HepG2 (cell line): ENCODE measurements around the gene ALDH3B1. TPM values are rescaled to one million over a fixed set of nuclear protein-coding genes. Genes with fewer than 3 reads are reported as not detected.

ENCODE experiments used
- ELF4 ChIP-seq: sonication (generic); formaldehyde crosslinking; IDR thresholded peaks from 2 replicates; pipeline ENCODE4 v1.5.0; 2020; ENCODE audit warnings: missing genetic modification reagents, mild to moderate bottlenecking, moderate library complexity, borderline replicate concordance
- GTF2F1 ChIP-seq: fragments of 150-350 bp; IDR thresholded peaks from 2 replicates; pipeline ENCODE4 v1.6.1; 2014; ENCODE audit warnings: low read length
- HBP1 ChIP-seq: IDR thresholded peaks from 2 replicates; pipeline ENCODE4 v1.6.1; 2016; ENCODE audit warnings: low read depth, control low read depth
- IKZF1 ChIP-seq: fragments of 450-650 bp; IDR thresholded peaks from 2 replicates; pipeline ENCODE4 v1.7.1; 2016
- KDM5B ChIP-seq: sonication (generic); formaldehyde crosslinking; IDR thresholded peaks from 2 replicates; pipeline ENCODE4 v1.4.0; 2020; ENCODE audit warnings: missing genetic modification reagents, mild to moderate bottlenecking, borderline replicate concordance
- PRDM15 ChIP-seq: sonication (generic); formaldehyde crosslinking; IDR thresholded peaks from 2 replicates; pipeline ENCODE4 v1.4.0; 2020; ENCODE audit warnings: missing genetic modification reagents
- RARA ChIP-seq: IDR thresholded peaks from 2 replicates; pipeline ENCODE4 v1.6.1; 2016; ENCODE audit warnings: missing genetic modification reagents, missing compliant biosample characterization
- RBM39 ChIP-seq: fragments of 200-400 bp; formaldehyde crosslinking; IDR thresholded peaks from one replicate; pipeline ENCODE4 v1.6.1; 2018; ENCODE audit warnings: antibody characterized with exemption, mild to moderate bottlenecking, low read depth, low read length; ENCODE audit not compliant: poor library complexity, severe bottlenecking
- RFX3 ChIP-seq: IDR thresholded peaks from 2 replicates; pipeline ENCODE4 v1.6.1; 2016; ENCODE audit warnings: missing biosample characterization, missing genetic modification reagents
- SAFB2 ChIP-seq: sonication (generic); formaldehyde crosslinking; IDR thresholded peaks from 2 replicates; pipeline ENCODE4 v1.5.1; 2020; ENCODE audit warnings: missing genetic modification reagents, low read depth, mild to moderate bottlenecking, borderline replicate concordance
- SIX1 ChIP-seq: sonication (generic); formaldehyde crosslinking; IDR thresholded peaks from 2 replicates; pipeline ENCODE4 v1.4.0; 2020; ENCODE audit warnings: missing genetic modification reagents, borderline replicate concordance
- SNRNP70 ChIP-seq: fragments of 200-400 bp; formaldehyde crosslinking; IDR thresholded peaks from 2 replicates; pipeline ENCODE4 v1.6.1; 2017; ENCODE audit warnings: mild to moderate bottlenecking, low read depth, low read length, moderate library complexity
- TAF1 ChIP-seq: sonication (generic); formaldehyde crosslinking; IDR thresholded peaks from 2 replicates; pipeline ENCODE4 v1.4.0; 2020; ENCODE audit warnings: missing genetic modification reagents
- TMF1 ChIP-seq: sonication (generic); formaldehyde crosslinking; IDR thresholded peaks from 2 replicates; pipeline ENCODE4 v1.8.1; 2022; ENCODE audit warnings: low read depth, missing genetic modification reagents
- YEATS4 ChIP-seq: sonication (generic); formaldehyde crosslinking; IDR thresholded peaks from 2 replicates; pipeline ENCODE4 v1.4.0; 2020; ENCODE audit warnings: missing genetic modification reagents, borderline replicate concordance
- ZBTB21 ChIP-seq: sonication (generic); formaldehyde crosslinking; IDR thresholded peaks from 2 replicates; pipeline ENCODE4 v1.4.0; 2020; ENCODE audit warnings: missing genetic modification reagents
- ZBTB44 ChIP-seq: sonication (generic); formaldehyde crosslinking; IDR thresholded peaks from 2 replicates; pipeline ENCODE4 v1.4.0; 2020; ENCODE audit warnings: missing genetic modification reagents
- ZNF280B ChIP-seq: sonication (generic); formaldehyde crosslinking; IDR thresholded peaks from 2 replicates; pipeline ENCODE4 v1.5.0; 2020; ENCODE audit warnings: missing genetic modification reagents, mild to moderate bottlenecking, borderline replicate concordance
- ZNF670 ChIP-seq: sonication (generic); formaldehyde crosslinking; IDR thresholded peaks from 2 replicates; pipeline ENCODE4 v1.8.0; 2022; ENCODE audit warnings: mild to moderate bottlenecking, missing genetic modification reagents, borderline replicate concordance
- ZNF75D ChIP-seq: sonication (generic); formaldehyde crosslinking; IDR thresholded peaks from 2 replicates; pipeline ENCODE4 v1.8.1; 2023; ENCODE audit warnings: missing genetic modification reagents, mild to moderate bottlenecking, borderline replicate concordance
- ZNF780A ChIP-seq: sonication (generic); formaldehyde crosslinking; IDR thresholded peaks from 2 replicates; pipeline ENCODE4 v1.8.0; 2022; ENCODE audit warnings: mild to moderate bottlenecking, missing genetic modification reagents, moderate library complexity
- polyA plus RNA-seq, 8 experiments: library from polyadenylated mRNA; depleted of rRNA in 3 of 8; stranded (reverse) in 7 of 8; unstranded in 1 of 8; fragments of >200 nt; fragmentation: Illumina TruSeq in 4 of 8; extraction: Trizol in 4 of 8; gene quantifications; 2 replicates each; pipeline versions ENCODE4 v1.2.1 to v1.2.3, GENCODE V29; 2011 to 2016; ENCODE audit warnings: low read depth in 4 of 8, missing spikeins in 1 of 8, mixed read lengths in 1 of 8; ENCODE audit not compliant: insufficient read depth in 1 of 8
- total RNA-seq, 5 experiments: library from RNA; depleted of rRNA; stranded (reverse); fragments of >200 nt; fragmentation: Illumina TruSeq; extraction: Trizol; gene quantifications; 2 replicates each; pipeline ENCODE4 v1.2.3, GENCODE V29; 2016; ENCODE audit warnings: low read depth in 1 of 5

The ALDH3B1 gene
- total and polyA plus RNA-seq, 2 of the 13 experiments (the other 11 are each of a cell fraction or from before 2014, with no cell fraction given), result 4.0 to 6.7 TPM

DNA sequence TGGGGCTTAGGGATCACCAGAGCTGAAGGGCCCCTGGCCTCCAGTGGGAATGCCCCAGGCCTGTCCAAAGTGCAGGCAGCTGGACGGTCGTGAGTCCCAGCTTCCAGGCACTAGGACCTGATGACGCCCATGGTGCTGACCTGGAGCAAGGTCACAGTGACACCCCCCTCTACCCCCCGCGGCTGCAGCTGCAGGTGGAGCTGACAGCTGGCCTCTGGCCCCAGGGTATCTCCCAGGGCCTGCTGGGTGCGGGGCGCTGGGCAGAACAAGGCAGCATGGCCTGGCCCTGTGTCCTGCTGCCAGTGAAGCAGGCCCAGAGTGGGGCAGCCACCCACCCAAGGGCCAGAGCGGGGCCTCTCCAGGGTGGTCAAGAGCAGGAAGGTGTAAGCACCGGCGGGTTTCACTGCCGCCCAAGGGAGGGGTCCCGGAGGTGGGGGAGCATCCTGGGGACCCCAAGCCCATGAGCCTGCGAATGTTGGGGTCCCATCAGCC lies 28.1 kb downstream of the ALDH3B1 start (continued):
- TF ChIP-seq TAF1 (CRISPR knock-in tag) (peak; percentile 36; the same call in 1 of the 2 replicates), SIX1 (peak; percentile 20; the same call in 1 of the 2 replicates), IKZF1 (no peak), RARA (CRISPR knock-in tag) (peak; percentile 95), ZNF670 (CRISPR knock-in tag) (peak; percentile 95), RBM39 (peak; percentile 69), TMF1 (CRISPR knock-in tag) (no peak; the same call in 1 of the 2 replicates), PRDM15 (CRISPR knock-in tag) (no peak), ZBTB21 (CRISPR knock-in tag) (peak; percentile 56; the same call in 1 of the 2 replicates), SNRNP70 (no peak), HBP1 (peak; percentile 83; the same call in 1 of the 2 replicates), SAFB2 (0 out of 2 replicates have a peak, but pooled peaks have one; percentile 21), ZBTB44 (CRISPR knock-in tag) (no peak), KDM5B (CRISPR knock-in tag) (no peak; the same call in none of the 2 replicates), YEATS4 (CRISPR knock-in tag) (peak; percentile 94), ZNF75D (CRISPR knock-in tag) (no peak), RFX3 (no peak), ZNF280B (CRISPR knock-in tag) (no peak), ELF4 (no peak), GTF2F1 (no peak), ZNF780A (CRISPR knock-in tag) (peak; percentile 89)
